ENCODE measurements around the gene PRKCB.

- TF ChIP-seq CTCF (IDR thresholded peaks at IDR 0.05 in 4 of 5, conservative IDR thresholded peaks at IDR 0.05 in 1 of 5) (no peak), POLR2A (IDR thresholded peaks at IDR 0.05) (no peak)
Measured at GRCh38 chr16:23855010-23855409, 19.2 kb downstream of the PRKCB start.

Data from gastrocnemius medialis (tissue), 4 donors.